HG03469 (cell line): Measurements from ENCODE around the gene FOXG1.

ENCODE experiments used
- ATAC-seq: cut with Tn5 transposase; IDR thresholded peaks from one replicate; pipeline ENCODE4 v1.9.1; 2021; ENCODE audit warnings: mild to moderate bottlenecking, moderate library complexity, moderate number of reproducible peaks; ENCODE audit not compliant: unreplicated experiment

The FOXG1 gene

GRCh38 chr14:28761438-28762291, 4.9 kb upstream of the FOXG1 start:
- ATAC-seq, result no peak

- no peak for ATAC-seq
Observed at GRCh38 chr14:28762303-28762954, 4.2 kb upstream of the FOXG1 start.

- no peak for ATAC-seq
Observed at GRCh38 chr14:28762955-28763326, 3.6 kb upstream of the FOXG1 start.

GRCh38 chr14:28763751-28764256, 2.8 kb upstream of the FOXG1 start:
- ATAC-seq, result no peak

- ATAC-seq, result no peak
Observed at GRCh38 chr14:28764257-28765160, 2.1 kb upstream of the FOXG1 start.

GRCh38 chr14:28765169-28765830, 1.3 kb upstream of the FOXG1 start:
- no peak for ATAC-seq

- ATAC-seq, result no peak
Observed at GRCh38 chr14:28765831-28766468, 637 bp upstream of the FOXG1 start.

- no peak for ATAC-seq
Observed at GRCh38 chr14:28767030-28767852, 654 bp downstream of the FOXG1 start.

GRCh38 chr14:28767853-28768741, 1.5 kb downstream of the FOXG1 start:
- ATAC-seq, result no peak

- ATAC-seq, result no peak
Observed at GRCh38 chr14:28769276-28769880, 2.8 kb downstream of the FOXG1 start.

- no peak for ATAC-seq
Observed at GRCh38 chr14:28770061-28770460, 3.5 kb downstream of the FOXG1 start.

- ATAC-seq, result no peak
Observed at GRCh38 chr14:28770630-28771029, 4.0 kb downstream of the FOXG1 start.

GRCh38 chr14:28771168-28771567, 4.6 kb downstream of the FOXG1 start:
- ATAC-seq, result no peak

GRCh38 chr14:28772613-28773012, 6.0 kb downstream of the FOXG1 start:
- no peak for ATAC-seq

- no peak for ATAC-seq
Observed at GRCh38 chr14:28773176-28773575, 6.6 kb downstream of the FOXG1 start.

- no peak for ATAC-seq
Observed at GRCh38 chr14:28773861-28774691, 7.5 kb downstream of the FOXG1 start.
